Vagina (tissue), 2 donors: ENCODE measurements around the gene COLQ.

Source experiments
- CTCF ChIP-seq, 3 experiments: fragments of 450-650 bp in 2 of 3; fragments of 200-600 bp in 1 of 3; sonication (generic) in 1 of 3; IDR thresholded peaks; one replicate each; pipeline ENCODE4 v1.5.1; 2017 to 2019; ENCODE audit warnings: antibody characterized with exemption in 3 of 3, mild to moderate bottlenecking in 2 of 3, moderate library complexity in 2 of 3
- POLR2A ChIP-seq, 2 donors: fragments of 450-650 bp; IDR thresholded peaks; one replicate each; pipeline ENCODE4 v1.6.1; 2017; ENCODE audit warnings: antibody characterized with exemption in 2 of 2, mild to moderate bottlenecking in 2 of 2, moderate library complexity in 2 of 2
- POLR2AphosphoS5 ChIP-seq, 2 donors: sonication (generic); formaldehyde crosslinking; IDR thresholded peaks; one replicate each; pipeline ENCODE4 v1.9.0; 2017; ENCODE audit warnings: antibody characterized with exemption in 2 of 2, mild to moderate bottlenecking in 2 of 2, low read depth in 1 of 2; ENCODE audit not compliant: insufficient read depth in 1 of 2

- TF ChIP-seq CTCF (IDR thresholded peaks at IDR 0.05) (no peak), POLR2AphosphoS5 (IDR thresholded peaks at IDR 0.05; ENCODE audit: insufficient read depth in 1 of 2, low read depth in 1 of 2) (no peak), POLR2A (IDR thresholded peaks at IDR 0.05) (no peak)
Observed at GRCh38 chr3:15426579-15427118, 94.9 kb downstream of the COLQ start.
